Measurements from ENCODE around the gene RAI2.

The RAI2 gene

GRCh38 chrX:17860811-17861488 is at the start of gene RAI2:
RAI2 (minus strand) TSS chrX:17861298; CDS start chrX:17802010, 59,288 bp downstream.
- no peak for DNase-seq

GRCh38 chrX:17888421-17888820 is 27.3 kb upstream of the RAI2 start:
- DNase-seq: no peak

- no peak for DNase-seq
These were observed 21.6 kb upstream of the RAI2 start for GRCh38 chrX:17882680-17883079.

- DNase-seq: no peak
These were observed 17.1 kb upstream of the RAI2 start for GRCh38 chrX:17878028-17878670.

GRCh38 chrX:17876135-17876534 is 15.0 kb upstream of the RAI2 start:
- no peak for DNase-seq

- no peak for DNase-seq
These were observed 8.5 kb upstream of the RAI2 start for GRCh38 chrX:17869580-17869979.

GRCh38 chrX:17861489-17862011 is 452 bp upstream of the RAI2 start:
- DNase-seq: no peak

- DNase-seq: no peak
These were observed 818 bp downstream of the RAI2 start for GRCh38 chrX:17860179-17860780.

GRCh38 chrX:17859609-17860178 is 1.4 kb downstream of the RAI2 start:
- DNase-seq: no peak

GRCh38 chrX:17854531-17854930 is 6.6 kb downstream of the RAI2 start:
- no peak for DNase-seq

GRCh38 chrX:17854069-17854468 is 7.0 kb downstream of the RAI2 start:
- DNase-seq: no peak

- no peak for DNase-seq
These were observed 9.2 kb downstream of the RAI2 start for GRCh38 chrX:17851874-17852273.

- DNase-seq: no peak
These were observed 12.4 kb downstream of the RAI2 start for GRCh38 chrX:17848545-17849265.

GRCh38 chrX:17846045-17846444 is 15.1 kb downstream of the RAI2 start:
- DNase-seq: no peak

- no peak for DNase-seq
These were observed 16.9 kb downstream of the RAI2 start for GRCh38 chrX:17844236-17844635.

- no peak for DNase-seq
These were observed 18.2 kb downstream of the RAI2 start for GRCh38 chrX:17842769-17843525.

GRCh38 chrX:17839269-17839668 is 21.8 kb downstream of the RAI2 start:
- DNase-seq: no peak

GRCh38 chrX:17836830-17837229 is 24.3 kb downstream of the RAI2 start:
- DNase-seq: no peak

GRCh38 chrX:17833954-17834353 is 27.1 kb downstream of the RAI2 start:
- DNase-seq: no peak

- no peak for DNase-seq
These were observed 29.8 kb downstream of the RAI2 start for GRCh38 chrX:17831255-17831654.

- DNase-seq: no peak
These were observed 30.9 kb downstream of the RAI2 start for GRCh38 chrX:17830211-17830610.

- DNase-seq: no peak
These were observed 31.5 kb downstream of the RAI2 start for GRCh38 chrX:17829566-17829965.

Measured in fibroblast of upper back skin (primary cell).